ENCODE results near the gene PCDH9.

Gene PCDH9

GRCh38 chr13:66329988-66330451, 900.1 kb downstream of the PCDH9 start:
- peak overlapping the region; percentile 8; the same call in 1 of the 2 replicates for H3K4me2 ChIP-seq (ENCODE audit: low read length)
- no peaks in the 10 kb centered on the region for H3K9me3 ChIP-seq (ENCODE audit: insufficient read depth, low read length)
- TF ChIP-seq EZH2phosphoT487 (IDR thresholded peaks at IDR 0.05; ENCODE audit: low read depth) (no peak), CTCF (IDR thresholded peaks at IDR 0.05; ENCODE audit: low read depth, low read length) (no peak)
- H3K79me2 ChIP-seq (ENCODE audit: low read length): no peaks in the 10 kb centered on the region
- peak overlapping the region; percentile 26 for H2AFZ ChIP-seq (ENCODE audit: low read depth, low read length)
- no peaks in the 10 kb centered on the region for H3K36me3 ChIP-seq (replicated peaks; ENCODE audit: low read depth, low read length)
- no peak overlapping the region for H3K27ac ChIP-seq (ENCODE audit: low read length)
- no peaks in the 10 kb centered on the region for H3K27me3 ChIP-seq (ENCODE audit: low read depth, low read length)
- H3K4me1 ChIP-seq (ENCODE audit: low read length): peaks cover 7% of the 10 kb centered on the region
- H3K4me3 ChIP-seq (ENCODE audit: low read length): no peak overlapping the region
- H4K20me1 ChIP-seq (ENCODE audit: insufficient read depth, low read length): no peaks in the 10 kb centered on the region
- no peak overlapping the region for H3K9ac ChIP-seq (ENCODE audit: low read length)

GRCh38 chr13:66328476-66328875, 901.7 kb downstream of the PCDH9 start:
- Histone ChIP-seq H3K79me2 (ENCODE audit: low read length) (no peaks in the 10 kb centered on the region), H3K4me2 (ENCODE audit: low read length) (no peak overlapping the region), H3K36me3 (replicated peaks; ENCODE audit: low read depth, low read length) (no peaks in the 10 kb centered on the region), H3K9ac (ENCODE audit: low read length) (no peak overlapping the region), H2AFZ (ENCODE audit: low read depth, low read length) (no peak overlapping the region), H3K4me1 (ENCODE audit: low read length) (peaks cover 7% of the 10 kb centered on the region), H3K27ac (ENCODE audit: low read length) (no peak overlapping the region), H3K4me3 (ENCODE audit: low read length) (no peak overlapping the region), H3K27me3 (ENCODE audit: low read depth, low read length) (no peaks in the 10 kb centered on the region), H4K20me1 (ENCODE audit: insufficient read depth, low read length) (no peaks in the 10 kb centered on the region), H3K9me3 (ENCODE audit: insufficient read depth, low read length) (no peaks in the 10 kb centered on the region)
- TF ChIP-seq EZH2phosphoT487 (IDR thresholded peaks at IDR 0.05; ENCODE audit: low read depth) (no peak), CTCF (IDR thresholded peaks at IDR 0.05; ENCODE audit: low read depth, low read length) (no peak)

- Histone ChIP-seq H2AFZ (ENCODE audit: low read depth, low read length) (no peak overlapping the region), H3K4me3 (ENCODE audit: low read length) (no peak overlapping the region), H3K27me3 (ENCODE audit: low read depth, low read length) (no peaks in the 10 kb centered on the region), H4K20me1 (ENCODE audit: insufficient read depth, low read length) (no peaks in the 10 kb centered on the region), H3K9ac (ENCODE audit: low read length) (no peak overlapping the region), H3K4me2 (ENCODE audit: low read length) (no peak overlapping the region), H3K4me1 (ENCODE audit: low read length) (no peaks in the 10 kb centered on the region), H3K36me3 (replicated peaks; ENCODE audit: low read depth, low read length) (no peaks in the 10 kb centered on the region), H3K27ac (ENCODE audit: low read length) (no peak overlapping the region), H3K9me3 (ENCODE audit: insufficient read depth, low read length) (no peaks in the 10 kb centered on the region), H3K79me2 (ENCODE audit: low read length) (no peaks in the 10 kb centered on the region)
- no peak for TF ChIP-seq EZH2phosphoT487 (IDR thresholded peaks at IDR 0.05; ENCODE audit: low read depth)
- no peak for TF ChIP-seq CTCF (IDR thresholded peaks at IDR 0.05; ENCODE audit: low read depth, low read length)
These were observed 906.3 kb downstream of the PCDH9 start for GRCh38 chr13:66323745-66324347.

DNA sequence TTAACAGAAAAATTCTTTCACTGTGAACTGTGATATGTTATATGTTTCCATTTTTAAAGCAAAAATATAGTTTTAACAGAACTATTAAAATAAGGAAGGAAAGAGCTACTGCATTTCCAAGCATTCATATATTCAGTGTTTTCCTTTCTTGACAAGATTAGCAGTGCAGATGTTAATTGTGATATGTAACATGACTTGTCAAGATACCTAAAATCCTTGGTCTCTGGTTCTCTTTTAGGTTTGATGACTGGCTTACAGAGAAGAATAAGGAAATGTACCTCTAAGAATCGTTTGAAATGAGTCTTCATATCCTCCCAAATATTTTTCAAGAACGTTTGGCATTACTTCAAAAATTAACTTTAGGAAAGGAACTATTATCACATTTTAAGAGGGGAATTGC, 907.2 kb downstream of the PCDH9 start:
- Histone ChIP-seq H3K4me1 (ENCODE audit: low read length) (no peaks in the 10 kb centered on the region), H3K4me2 (ENCODE audit: low read length) (no peak overlapping the region), H3K9me3 (ENCODE audit: insufficient read depth, low read length) (no peaks in the 10 kb centered on the region), H3K79me2 (ENCODE audit: low read length) (no peaks in the 10 kb centered on the region), H3K36me3 (replicated peaks; ENCODE audit: low read depth, low read length) (no peaks in the 10 kb centered on the region), H3K27me3 (ENCODE audit: low read depth, low read length) (no peaks in the 10 kb centered on the region), H3K4me3 (ENCODE audit: low read length) (no peak overlapping the region), H3K9ac (ENCODE audit: low read length) (no peak overlapping the region), H4K20me1 (ENCODE audit: insufficient read depth, low read length) (no peaks in the 10 kb centered on the region), H2AFZ (ENCODE audit: low read depth, low read length) (no peak overlapping the region), H3K27ac (ENCODE audit: low read length) (no peak overlapping the region)
- TF ChIP-seq EZH2phosphoT487 (IDR thresholded peaks at IDR 0.05; ENCODE audit: low read depth) (no peak), CTCF (IDR thresholded peaks at IDR 0.05; ENCODE audit: low read depth, low read length) (no peak)

Data from OCI-LY3 (cell line).